Psoas muscle (tissue), 8 donors: ENCODE measurements around the gene LRP5. TPM values are rescaled to one million over a fixed set of nuclear protein-coding genes. Genes with fewer than 3 reads are reported as not detected.
A peak's percentile ranks its signal among the peaks of the same experiment; 100 is the strongest.

ENCODE experiments used
- ATAC-seq, 4 donors: fragments of 200-7000 bp; cut with Tn5 transposase; one replicate each; pipeline ENCODE4 v1.9.1; 2020; ENCODE audit warnings: moderate library complexity in 3 of 4, mild to moderate bottlenecking in 2 of 4
- DNase-seq, 2 donors: peaks; one replicate each; pipeline ENCODE4 v3.0.0-alpha.2; 2020
- H3K27ac ChIP-seq: fragments of 200-600 bp; one replicate; pipeline ENCODE4 v1.8.0; 2022
- H3K27me3 ChIP-seq, 3 donors: fragments of 200-600 bp in 1 of 3; one replicate each; pipeline versions ENCODE4 v1.6.1 to v1.8.0; 2013 to 2022; ENCODE audit warnings: low read length in 2 of 3, mild to moderate bottlenecking in 2 of 3, moderate library complexity in 1 of 3; ENCODE audit not compliant: insufficient read depth in 3 of 3
- H3K36me3 ChIP-seq, 2 donors: fragments of 200-600 bp in 1 of 2; one replicate each; pipeline versions ENCODE4 v1.6.1 to v1.8.0; 2013 to 2022; ENCODE audit warnings: low read depth in 1 of 2, mild to moderate bottlenecking in 1 of 2, moderate library complexity in 1 of 2; ENCODE audit not compliant: insufficient read depth in 1 of 2
- H3K4me1 ChIP-seq: fragments of 200-600 bp; one replicate; pipeline ENCODE4 v1.8.0; 2022
- H3K4me3 ChIP-seq: fragments of 200-600 bp; one replicate; pipeline ENCODE4 v1.8.0; 2022; ENCODE audit warnings: mild to moderate bottlenecking
- H3K9me3 ChIP-seq: fragments of 200-600 bp; one replicate; pipeline ENCODE4 v1.8.0; 2022
- CTCF ChIP-seq: fragments of 200-600 bp; IDR thresholded peaks from one replicate; pipeline ENCODE4 v1.8.0; 2022; ENCODE audit warnings: antibody characterized with exemption
- WGBS, 3 donors: extraction: QIAGEN DNeasy Blood & Tissue Kit; methylation state at CpG; one replicate each; pipeline versions ENCODE4 v1.1.6 to v1.1.7; 2013; 5-methylcytosine and 5-hydroxymethylcytosine counted together
- intact Hi-C, 2 donors: fragments of 100-400 bp; cut with DNase I; formaldehyde crosslinking; loops; one replicate each; pipeline versions ENCODE4 v1.11.0 to v1.14.2; 2022
- polyA plus RNA-seq, 3 donors: library from polyadenylated mRNA; stranded (reverse); fragments of 200-250 nt; gene quantifications; one replicate each; pipeline ENCODE4 v1.2.3, GENCODE V29; 2013
- total RNA-seq, 4 donors: library from RNA; stranded (reverse); fragmentation: NEBNext Ultra II Directional in 2 of 4; extraction: Animal tissue kit (Norgen Biotek cat#: 25700) in 2 of 4; gene quantifications; one replicate each; pipeline versions ENCODE4 v1.2.1 to v1.2.4, GENCODE V29; 2021 to 2023
- donor health status: healthy with polysubstance abuse.
- donor health status: DM: no; HTN: no; CAD: no; lungs with moderate emphysema.
- donor health status: Bipolar disorder and iron deficiency.
- donor health status: healthy.
- donor health status: DM: yes; HTN: yes; CAD: no.
- donor health status: DM: no; HTN: no; CAD: no.
- donor health status: DM: no; HTN: no; CAD: no.
- donor health status: DM: yes; HTN: yes; CAD: no.

The LRP5 gene
- total and polyA plus RNA-seq, 7 donors = 5.3 to 19.2 (median 16.7) TPM

GRCh38 chr11:68371171-68372041, 59.0 kb downstream of the LRP5 start:
- intact Hi-C loops = loop anchor here in 1 of 2 donors (5.0 kb wide), 1 partner anchor 59 kb away; the partner anchor contains the start of gene LRP5
- H3K36me3 ChIP-seq = peaks cover 0 to 15% of the 10 kb centered on the region in 2 donors
- 55 to 66% (median 63%) methylated on average over 35 of the region's 35 CpGs for WGBS, 3 donors
- H3K4me3 ChIP-seq = no peak overlapping the region
- H3K27me3 ChIP-seq = no peaks in the 10 kb centered on the region
- peak in 1 of 2 donors; percentile 80 for DNase-seq
- no peak for TF ChIP-seq CTCF
- H3K4me1 ChIP-seq = peaks cover 49% of the 10 kb centered on the region
- peak overlapping the region; percentile 65 for H3K27ac ChIP-seq
- no peaks in the 10 kb centered on the region for H3K9me3 ChIP-seq
- ATAC-seq = peak; percentile 46 to 72 (median 58)

- H3K4me1 ChIP-seq = peaks cover 53% of the 10 kb centered on the region
- 72 to 83% (median 73%) methylated on average over 21 of the region's 21 CpGs for WGBS, 3 donors
- intact Hi-C loops = loop anchor here in 1 of 2 donors (5.0 kb wide), 1 partner anchor 60 kb away; the partner anchor contains the start of gene LRP5
- ATAC-seq (peak in 1 of 4 donors; percentile 15), DNase-seq (no peak)
- H3K9me3 ChIP-seq = no peaks in the 10 kb centered on the region
- no peak for TF ChIP-seq CTCF
- no peaks in the 10 kb centered on the region for H3K27me3 ChIP-seq
- H3K27ac ChIP-seq = peak overlapping the region; percentile 23
- H3K36me3 ChIP-seq = peaks cover 0 to 8% of the 10 kb centered on the region in 2 donors
- H3K4me3 ChIP-seq = no peak overlapping the region
These were observed 59.7 kb downstream of the LRP5 start for GRCh38 chr11:68372114-68372513.

- H3K4me3 ChIP-seq = no peak overlapping the region
- peak overlapping the region; percentile 1 for H3K27ac ChIP-seq
- no peaks in the 10 kb centered on the region for H3K9me3 ChIP-seq
- WGBS, 3 donors = 79 to 85% (median 80%) methylated on average over 15 of the region's 15 CpGs
- TF ChIP-seq CTCF = no peak
- intact Hi-C loops = loop anchor here in 1 of 2 donors (5.0 kb wide), 1 partner anchor 60 kb away; the partner anchor contains the start of gene LRP5
- no peak for DNase-seq
- H3K36me3 ChIP-seq = peaks cover 0 to 7% of the 10 kb centered on the region in 2 donors
- H3K4me1 ChIP-seq = peaks cover 59% of the 10 kb centered on the region
- no peaks in the 10 kb centered on the region for H3K27me3 ChIP-seq
- no peak for ATAC-seq
These were observed 60.2 kb downstream of the LRP5 start for GRCh38 chr11:68372625-68373024.

DNA sequence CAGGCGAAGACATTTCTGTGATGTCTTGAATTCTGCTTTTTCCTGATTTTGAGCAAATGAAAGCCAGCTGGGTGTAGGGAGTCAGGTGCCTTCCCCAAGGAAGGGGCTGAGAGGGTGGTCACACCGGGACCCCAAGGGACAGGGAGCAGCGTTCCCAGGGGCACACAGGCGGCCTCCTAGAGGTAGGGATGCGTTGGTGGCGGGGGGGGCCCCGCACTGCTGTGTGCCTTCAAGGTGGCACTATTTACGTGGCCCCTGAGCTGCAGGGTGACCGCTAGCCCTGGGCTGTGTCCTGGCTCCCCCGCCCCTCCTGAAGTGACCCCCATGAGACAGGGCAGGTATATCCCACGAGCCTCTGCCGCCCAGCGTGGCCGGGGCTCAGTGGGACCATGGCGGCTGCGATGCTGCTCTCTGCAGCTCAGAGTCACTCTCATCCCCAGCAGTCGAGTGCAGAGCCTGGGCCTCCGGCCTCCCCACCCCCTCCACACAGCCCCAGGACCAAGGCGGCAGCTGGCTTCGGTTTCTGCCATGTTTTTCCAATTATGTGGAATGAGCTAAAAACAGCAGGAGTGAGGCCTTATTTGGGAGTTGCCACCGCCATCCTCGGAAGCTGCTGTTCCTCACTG, 60.9 kb downstream of the LRP5 start:
- TF ChIP-seq CTCF = no peak
- ATAC-seq = peak in 1 of 4 donors; percentile 3
- Histone ChIP-seq H3K4me1 (peaks cover 63% of the 10 kb centered on the region), H3K4me3 (no peak overlapping the region), H3K27me3 (no peaks in the 10 kb centered on the region), H3K27ac (peak overlapping the region; percentile 68), H3K36me3 (peaks cover 0 to 3% of the 10 kb centered on the region in 2 donors), H3K9me3 (no peaks in the 10 kb centered on the region)
- 60 to 75% (median 68%) methylated on average over 20 to 22 of the region's 22 CpGs for WGBS, 3 donors
- intact Hi-C loops = loop anchor here in 1 of 2 donors (5.0 kb wide), 1 partner anchor 61 kb away; the partner anchor contains the start of gene LRP5
- DNase-seq = no peak
